GM18867 (cell line): ENCODE measurements around the gene KANK3.

ENCODE experiments used
- ATAC-seq: cut with Tn5 transposase; IDR thresholded peaks from one replicate; pipeline ENCODE4 v1.9.1; 2021; ENCODE audit warnings: mild to moderate bottlenecking, moderate library complexity; ENCODE audit not compliant: unreplicated experiment

KANK3 gene

GRCh38 chr19:8340341-8341096 lies 2.5 kb downstream of the KANK3 start:
- no peak for ATAC-seq

- no peak for ATAC-seq
Measured at GRCh38 chr19:8338835-8339234, 4.2 kb downstream of the KANK3 start.

- ATAC-seq, result no peak
Measured at GRCh38 chr19:8337728-8338127, 5.3 kb downstream of the KANK3 start.

- no peak for ATAC-seq
Measured at GRCh38 chr19:8336660-8337059, 6.4 kb downstream of the KANK3 start.

- no peak for ATAC-seq
Measured at GRCh38 chr19:8336072-8336569, 6.9 kb downstream of the KANK3 start.

- ATAC-seq, result peak; percentile 44
Measured at GRCh38 chr19:8335343-8336071, 7.6 kb downstream of the KANK3 start.

- ATAC-seq, result peak; percentile 62
Measured at GRCh38 chr19:8334458-8335342, 8.4 kb downstream of the KANK3 start.

GRCh38 chr19:8333767-8334457 lies 9.2 kb downstream of the KANK3 start:
- no peak for ATAC-seq

GRCh38 chr19:8332976-8333766 lies 9.9 kb downstream of the KANK3 start:
- no peak for ATAC-seq

- ATAC-seq, result no peak
Measured at GRCh38 chr19:8331263-8331845, 11.7 kb downstream of the KANK3 start.

- no peak for ATAC-seq
Measured at GRCh38 chr19:8329996-8330395, 13.1 kb downstream of the KANK3 start.

GRCh38 chr19:8325454-8325853 lies 17.6 kb downstream of the KANK3 start:
- ATAC-seq, result no peak

- no peak for ATAC-seq
Measured at GRCh38 chr19:8324186-8325050, 18.6 kb downstream of the KANK3 start.

GRCh38 chr19:8323781-8324185 lies 19.3 kb downstream of the KANK3 start:
- ATAC-seq, result no peak

GRCh38 chr19:8322638-8322997 lies 20.4 kb downstream of the KANK3 start:
- ATAC-seq, result no peak

- no peak for ATAC-seq
Measured at GRCh38 chr19:8321986-8322637, 20.9 kb downstream of the KANK3 start.

GRCh38 chr19:8321067-8321985 lies 21.7 kb downstream of the KANK3 start, which contains the start of the genes NDUFA7 and RPS28:
TSS of gene NDUFA7 (minus strand) at chr19:8321375. CDS start at chr19:8321358, 17 bp downstream.
TSS of gene RPS28 (plus strand) at chr19:8321496. CDS start at chr19:8321531, 35 bp downstream.
- ATAC-seq, result peak; percentile 87
